ENCODE results near the gene CRTC1. TPM values are rescaled to one million over a fixed set of nuclear protein-coding genes. Genes with fewer than 3 reads are reported as not detected.

Gene CRTC1
- total and polyA plus RNA-seq, 4 donors = 1.5 to 3.5 (median 1.9) TPM

GRCh38 chr19:18697680-18698079, 14.2 kb downstream of the CRTC1 start:
- H3K4me1 ChIP-seq (ENCODE audit: control insufficient read depth in 4 of 4, insufficient read depth in 4 of 4, low read length in 3 of 4) = peaks cover 4 to 20% (median 14%) of the 10 kb centered on the region in 4 donors
- no peak overlapping the region for H3K4me3 ChIP-seq (ENCODE audit: low read depth in 1 of 3, low read length in 3 of 3)
- TF ChIP-seq REST (IDR thresholded peaks at IDR 0.05) = no peak
- no peak for TF ChIP-seq GABPA (IDR thresholded peaks at IDR 0.05 in 1 of 2, conservative IDR thresholded peaks at IDR 0.05 in 1 of 2)
- TF ChIP-seq ZBTB33 (IDR thresholded peaks at IDR 0.05) = no peak
- no peak for TF ChIP-seq RXRA (IDR thresholded peaks at IDR 0.05)
- no peak for TF ChIP-seq YY1 (IDR thresholded peaks at IDR 0.05)
- TF ChIP-seq NR2F2 (IDR thresholded peaks at IDR 0.05) = no peak
- no peak for TF ChIP-seq EGR1 (IDR thresholded peaks at IDR 0.05; ENCODE audit: low read depth in 2 of 2)
- TF ChIP-seq HNF4A (conservative IDR thresholded peaks at IDR 0.05) = no peak
- no peak for TF ChIP-seq SP1 (IDR thresholded peaks at IDR 0.05)
- TF ChIP-seq HNF4G (IDR thresholded peaks at IDR 0.05) = no peak
- TF ChIP-seq ATF3 (IDR thresholded peaks at IDR 0.05) = no peak
- no peak for TF ChIP-seq TAF1 (conservative IDR thresholded peaks at IDR 0.05)
- no peak for TF ChIP-seq RAD21 (IDR thresholded peaks at IDR 0.05)
- no peak for TF ChIP-seq JUND (IDR thresholded peaks at IDR 0.05)
- TF ChIP-seq MAX (IDR thresholded peaks at IDR 0.05) = no peak
- no peak for TF ChIP-seq CTCF (IDR thresholded peaks at IDR 0.05; ENCODE audit: low read depth, low read length, missing input control)
- no peak for DNase-seq (ENCODE audit: low spot score)
- H3K36me3 ChIP-seq (ENCODE audit: control insufficient read depth in 4 of 4, insufficient read depth in 3 of 4, low read depth in 1 of 4, low read length in 3 of 4) = no peaks in the 10 kb centered on the region
- no peak overlapping the region for H3K27ac ChIP-seq (ENCODE audit: low read depth in 1 of 2, low read length in 2 of 2)
- H3K9ac ChIP-seq (ENCODE audit: low read depth in 1 of 2, low read length in 2 of 2) = no peak overlapping the region
- no peaks in the 10 kb centered on the region for H3K9me3 ChIP-seq (ENCODE audit: control insufficient read depth in 4 of 4, low read length in 3 of 4)
- H3K27me3 ChIP-seq (ENCODE audit: control insufficient read depth in 4 of 4, insufficient read depth in 4 of 4, low read length in 3 of 4) = no peaks in the 10 kb centered on the region
- 59% methylated on average over 3 of the region's 3 CpGs for WGBS

Data from liver (tissue), 9 donors.